T-helper 17 cell (primary cell): ENCODE results near the gene ASH1L. TPM values are rescaled to one million over a fixed set of nuclear protein-coding genes. Genes with fewer than 3 reads are reported as not detected.

Source experiments
- ATAC-seq: fragments of 150-1000 bp; cut with Tn5 transposase; 2 replicates; pipeline ENCODE4 v1.10.0; 2021; ENCODE audit warnings: mild to moderate bottlenecking, moderate library complexity
- DNase-seq, 3 donors: peaks; one replicate each; pipeline versions ENCODE4 v3.0.0 to v3.0.0-alpha.2; 2020 to 2021
- H3K9me3 ChIP-seq: one replicate; pipeline ENCODE4 v1.7.0; 2013; ENCODE audit warnings: low read length, mild to moderate bottlenecking; ENCODE audit not compliant: control insufficient read depth, poor library complexity, severe bottlenecking
- H3K27ac Mint-ChIP-seq: one replicate; pipeline ENCODE4 v1.8.0; 2022; ENCODE audit warnings: mild to moderate bottlenecking, moderate library complexity, mixed read lengths
- H3K27me3 Mint-ChIP-seq: one replicate; pipeline ENCODE4 v1.8.0; 2022; ENCODE audit warnings: mixed read lengths
- H3K36me3 Mint-ChIP-seq: one replicate; pipeline ENCODE4 v1.8.0; 2022; ENCODE audit warnings: low read depth, mixed read lengths
- H3K4me1 Mint-ChIP-seq: one replicate; pipeline ENCODE4 v1.8.0; 2022; ENCODE audit warnings: mild to moderate bottlenecking, mixed read lengths
- H3K4me3 Mint-ChIP-seq: one replicate; pipeline ENCODE4 v1.8.0; 2022; ENCODE audit warnings: mild to moderate bottlenecking, moderate library complexity, mixed read lengths
- total RNA-seq, 4 donors: library from RNA in 2 of 4; stranded (reverse) in 2 of 4; gene quantifications; one replicate each; pipeline ENCODE4 v1.2.3 and lab custom pipeline; 2022 to 2026

The ASH1L gene
- total RNA-seq, 2 donors from 2014 or later, result 75.5 to 84.6 TPM

DNA sequence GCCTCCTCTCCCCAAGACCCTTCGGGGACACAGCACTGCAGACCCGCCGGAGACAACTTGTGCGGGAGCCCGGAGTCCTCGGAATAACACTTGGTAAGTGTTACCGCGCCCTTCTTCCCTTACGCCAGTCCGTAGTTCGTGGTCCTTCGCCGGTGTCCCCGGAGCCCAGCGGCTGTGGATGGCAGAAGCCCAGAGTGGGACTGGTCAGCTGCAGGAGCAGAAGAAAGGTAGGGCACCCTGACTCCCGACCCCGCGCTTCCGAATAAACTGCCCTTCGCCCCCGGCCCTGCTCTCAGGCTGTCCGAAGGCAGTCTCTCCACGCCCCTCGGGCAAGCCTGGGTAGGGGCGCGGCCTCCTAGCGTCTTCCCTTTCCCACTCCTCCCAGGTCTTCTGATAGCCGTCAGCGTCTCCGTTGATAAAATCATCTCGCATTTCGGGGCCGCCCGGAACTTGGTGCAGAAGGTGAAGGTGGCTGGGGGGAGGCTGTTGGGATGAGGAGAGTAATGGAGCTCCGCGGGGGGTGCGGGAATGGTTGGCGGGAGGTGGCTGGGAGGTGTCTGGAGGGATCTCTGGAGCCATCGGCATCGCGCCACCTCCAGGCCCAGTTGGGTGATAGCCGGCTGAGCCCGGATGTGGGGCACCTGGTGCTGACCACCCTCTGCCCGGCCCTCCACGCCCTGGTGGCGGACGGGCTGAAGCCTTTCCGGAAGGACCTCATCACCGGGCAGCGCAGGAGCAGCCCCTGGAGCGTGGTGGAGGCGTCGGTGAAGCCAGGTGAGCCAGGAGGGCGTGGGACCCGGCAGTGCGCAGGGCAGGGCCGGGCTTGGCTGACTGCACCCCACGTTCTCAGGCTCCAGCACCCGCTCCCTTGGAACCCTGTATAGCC lies 237.6 kb downstream of the ASH1L start:
- Mint-ChIP-seq H3K27me3 (no peaks in the 10 kb centered on the region), H3K36me3 (no peaks in the 10 kb centered on the region), H3K4me3 (peak overlapping the region; percentile 95), H3K27ac (peak overlapping the region; percentile 65), H3K4me1 (peaks cover 25% of the 10 kb centered on the region)
- no peak for ATAC-seq
- H3K9me3 ChIP-seq, result no peaks in the 10 kb centered on the region
- DNase-seq, result peak in 1 of 3 donors; percentile 25

DNA sequence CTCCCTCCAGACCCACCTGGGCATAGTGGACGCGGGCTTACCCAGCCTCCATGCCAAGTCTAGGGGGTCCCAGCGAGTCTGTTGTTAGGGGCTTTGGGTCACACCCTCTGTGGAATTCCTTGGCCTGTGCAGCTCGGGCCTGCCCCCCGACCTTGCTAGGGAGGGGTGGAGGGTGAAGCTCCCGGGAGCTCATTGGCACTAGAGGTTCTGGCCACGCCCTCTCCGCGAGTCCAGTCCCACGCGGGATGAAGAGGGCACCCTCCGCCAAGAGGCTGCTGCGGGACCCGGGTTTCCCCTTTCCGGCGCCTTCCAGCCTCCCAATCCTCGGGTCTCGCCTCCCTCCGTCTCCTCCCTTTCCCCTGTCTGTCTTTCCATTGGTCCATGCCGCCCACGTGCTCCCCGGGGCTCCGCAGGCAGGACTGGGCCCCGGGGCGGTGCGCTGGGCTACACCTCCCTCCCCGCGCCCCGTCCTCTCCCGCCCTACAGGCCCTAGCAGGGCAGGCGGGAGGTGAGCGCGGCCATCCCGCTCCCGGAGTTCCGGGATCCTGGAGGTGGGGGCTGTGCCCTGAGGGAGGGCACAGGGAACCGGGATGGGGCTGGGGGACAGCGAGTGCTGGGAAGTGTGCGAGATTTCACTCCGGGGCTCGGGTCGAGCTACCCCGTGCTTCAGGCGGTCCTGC lies 238.4 kb downstream of the ASH1L start:
- peak overlapping the region; percentile 95 for H3K4me3 Mint-ChIP-seq
- DNase-seq (peak; percentile 74 to 88 (median 88)), ATAC-seq (peak; percentile 85)
- peaks cover 26% of the 10 kb centered on the region for H3K4me1 Mint-ChIP-seq
- no peaks in the 10 kb centered on the region for H3K27me3 Mint-ChIP-seq
- no peaks in the 10 kb centered on the region for H3K36me3 Mint-ChIP-seq
- H3K9me3 ChIP-seq, result no peaks in the 10 kb centered on the region
- H3K27ac Mint-ChIP-seq, result peak overlapping the region; percentile 65

DNA sequence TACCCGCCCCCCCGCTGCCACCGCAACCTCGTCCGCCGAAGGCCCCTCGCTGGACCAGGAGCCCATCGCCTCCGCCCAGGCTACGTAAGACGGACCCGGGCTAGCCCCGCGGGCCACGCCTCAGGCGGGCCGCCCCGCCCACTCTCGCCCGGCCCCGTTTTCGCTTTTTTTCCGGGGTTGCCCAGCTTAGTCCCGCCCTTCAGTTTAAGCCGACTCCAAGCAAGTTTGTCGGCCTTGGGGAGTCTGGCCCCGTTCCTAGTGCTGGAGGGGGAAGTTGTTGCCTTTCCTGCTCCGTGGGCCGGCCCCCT lies 238.9 kb downstream of the ASH1L start:
- Mint-ChIP-seq H3K36me3 (no peaks in the 10 kb centered on the region), H3K4me1 (peaks cover 29% of the 10 kb centered on the region), H3K4me3 (peak overlapping the region; percentile 95), H3K27ac (peak overlapping the region; percentile 65), H3K27me3 (no peaks in the 10 kb centered on the region)
- H3K9me3 ChIP-seq, result no peaks in the 10 kb centered on the region
- peak; percentile 75 for ATAC-seq
- DNase-seq, result peak; percentile 66 to 79 (median 75)

GRCh38 chr1:155322953-155323728 lies 239.5 kb downstream of the ASH1L start:
- Mint-ChIP-seq H3K36me3 (peaks cover 2% of the 10 kb centered on the region), H3K4me1 (peaks cover 29% of the 10 kb centered on the region), H3K4me3 (peak overlapping the region; percentile 95), H3K27ac (no peak overlapping the region), H3K27me3 (no peaks in the 10 kb centered on the region)
- DNase-seq (peak; percentile 77 to 91 (median 80)), ATAC-seq (peak; percentile 61)
- no peaks in the 10 kb centered on the region for H3K9me3 ChIP-seq

- Mint-ChIP-seq H3K27me3 (no peaks in the 10 kb centered on the region), H3K36me3 (peaks cover 2% of the 10 kb centered on the region), H3K27ac (no peak overlapping the region), H3K4me3 (peak overlapping the region; percentile 86), H3K4me1 (peaks cover 29% of the 10 kb centered on the region)
- ATAC-seq (no peak), DNase-seq (no peak)
- H3K9me3 ChIP-seq, result no peaks in the 10 kb centered on the region
Measured at GRCh38 chr1:155322571-155322952, 240.0 kb downstream of the ASH1L start.

DNA sequence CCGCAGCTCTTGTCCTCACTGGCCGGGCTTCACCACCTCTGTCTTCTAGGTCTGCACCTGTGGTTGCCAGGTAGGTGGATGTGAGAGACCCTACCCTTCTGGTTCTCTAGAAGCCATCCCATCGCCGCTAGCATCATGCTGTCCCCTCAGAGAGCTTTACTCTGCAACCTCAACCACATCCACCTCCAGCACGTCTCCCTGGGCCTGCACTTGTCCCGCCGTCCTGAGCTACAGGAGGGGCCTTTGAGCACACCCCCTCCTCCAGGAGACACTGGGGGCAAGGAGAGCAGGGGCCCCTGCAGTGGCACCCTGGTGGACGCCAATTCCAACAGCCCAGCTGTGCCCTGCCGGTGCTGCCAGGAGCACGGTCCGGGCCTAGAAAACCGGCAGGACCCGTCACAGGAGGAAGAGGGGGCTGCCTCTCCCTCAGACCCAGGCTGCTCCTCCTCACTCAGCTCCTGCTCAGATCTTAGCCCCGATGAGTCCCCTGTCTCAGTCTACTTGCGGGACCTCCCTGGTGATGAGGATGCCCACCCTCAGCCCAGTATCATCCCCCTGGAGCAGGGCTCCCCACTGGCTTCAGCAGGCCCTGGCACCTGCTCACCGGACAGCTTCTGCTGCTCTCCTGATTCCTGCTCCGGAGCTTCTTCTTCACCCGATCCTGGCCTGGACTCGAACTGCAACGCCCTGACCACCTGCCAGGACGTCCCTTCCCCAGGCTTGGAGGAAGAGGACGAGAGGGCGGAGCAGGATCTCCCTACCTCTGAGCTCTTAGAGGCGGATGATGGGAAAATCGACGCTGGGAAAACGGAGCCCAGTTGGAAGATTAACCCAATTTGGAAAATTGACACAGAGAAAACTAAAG lies 240.7 kb downstream of the ASH1L start:
- H3K4me1 Mint-ChIP-seq, result peaks cover 29% of the 10 kb centered on the region
- H3K27me3 Mint-ChIP-seq, result no peaks in the 10 kb centered on the region
- H3K9me3 ChIP-seq, result no peaks in the 10 kb centered on the region
- DNase-seq (no peak), ATAC-seq (no peak)
- H3K36me3 Mint-ChIP-seq, result peaks cover 2% of the 10 kb centered on the region
- peak overlapping the region; percentile 86 for H3K4me3 Mint-ChIP-seq
- H3K27ac Mint-ChIP-seq, result no peak overlapping the region

DNA sequence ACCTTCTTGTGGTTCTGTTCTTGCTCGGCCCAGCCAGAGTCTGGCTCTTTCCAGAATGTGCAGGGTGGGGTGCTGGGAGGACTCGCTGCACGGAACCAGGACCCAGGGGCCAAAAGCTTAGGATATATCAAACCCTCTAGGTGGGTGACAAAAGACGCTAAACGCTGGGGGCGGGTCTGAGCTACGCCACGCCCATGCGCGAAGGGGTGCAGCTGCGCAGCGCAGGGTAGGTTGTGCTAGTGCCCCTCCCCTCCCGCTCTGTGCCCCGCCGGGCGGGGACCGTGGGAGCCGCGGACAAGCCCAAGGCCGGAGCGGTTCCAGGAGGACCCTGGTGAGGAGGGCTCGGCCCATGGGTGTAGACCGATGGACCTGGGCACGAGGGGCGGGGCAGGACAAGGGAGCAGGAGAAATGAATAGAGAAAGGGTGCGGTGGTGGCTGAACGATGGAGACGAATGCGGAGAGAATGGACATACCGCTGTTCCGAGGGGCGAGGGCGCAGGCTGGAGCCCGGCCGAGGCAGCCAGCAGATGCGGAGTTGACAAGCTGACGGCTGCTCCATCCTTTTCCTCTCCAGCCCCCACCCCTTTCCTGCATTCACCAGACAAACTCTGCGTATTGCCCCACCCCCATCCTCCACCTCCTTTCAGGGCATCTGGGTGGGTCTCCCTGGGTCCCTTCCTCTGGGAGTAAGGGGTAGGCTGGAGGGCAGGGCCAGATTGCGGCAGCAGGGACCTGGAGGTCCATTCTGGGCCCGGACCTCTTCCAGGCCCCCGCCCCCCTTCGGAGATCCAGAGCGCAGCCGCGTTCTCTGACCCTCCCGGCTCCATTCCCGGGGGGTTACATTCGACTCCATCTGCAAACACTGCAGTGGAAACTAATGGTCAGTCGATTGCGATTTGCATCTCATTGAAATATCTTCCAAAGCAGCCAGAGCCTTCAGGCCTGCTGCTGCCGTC lies 241.7 kb downstream of the ASH1L start, which contains the start of gene RUSC1:
Gene RUSC1, plus strand, starts transcription at position 234 of the 957 bp plus-strand sequence. CDS start 880 bp downstream, outside the sequence.
- H3K4me1 Mint-ChIP-seq, result peaks cover 26% of the 10 kb centered on the region
- H3K36me3 Mint-ChIP-seq, result peaks cover 2% of the 10 kb centered on the region
- ATAC-seq, result peak; percentile 37
- H3K27ac Mint-ChIP-seq, result peak within 1 kb of the TSS; percentile 41
- H3K9me3 ChIP-seq, result no peaks in the 10 kb centered on the region
- peak; percentile 55 to 67 (median 61) for DNase-seq
- peak within 1 kb of the TSS; percentile 86 for H3K4me3 Mint-ChIP-seq
- no peaks in the 10 kb centered on the region for H3K27me3 Mint-ChIP-seq

- Mint-ChIP-seq H3K4me3 (peak overlapping the region; percentile 86), H3K36me3 (peaks cover 2% of the 10 kb centered on the region), H3K27me3 (no peaks in the 10 kb centered on the region), H3K4me1 (peaks cover 23% of the 10 kb centered on the region), H3K27ac (peak overlapping the region; percentile 41)
- DNase-seq (no peak), ATAC-seq (no peak)
- H3K9me3 ChIP-seq, result no peaks in the 10 kb centered on the region
Measured at GRCh38 chr1:155320252-155320651, 242.4 kb downstream of the ASH1L start.

GRCh38 chr1:155319536-155319935 lies 243.1 kb downstream of the ASH1L start:
- DNase-seq (no peak), ATAC-seq (no peak)
- H3K9me3 ChIP-seq, result no peaks in the 10 kb centered on the region
- peak overlapping the region; percentile 41 for H3K27ac Mint-ChIP-seq
- H3K4me3 Mint-ChIP-seq, result peak overlapping the region; percentile 21
- peaks cover 23% of the 10 kb centered on the region for H3K4me1 Mint-ChIP-seq
- no peaks in the 10 kb centered on the region for H3K27me3 Mint-ChIP-seq
- H3K36me3 Mint-ChIP-seq, result peaks cover 2% of the 10 kb centered on the region

DNA sequence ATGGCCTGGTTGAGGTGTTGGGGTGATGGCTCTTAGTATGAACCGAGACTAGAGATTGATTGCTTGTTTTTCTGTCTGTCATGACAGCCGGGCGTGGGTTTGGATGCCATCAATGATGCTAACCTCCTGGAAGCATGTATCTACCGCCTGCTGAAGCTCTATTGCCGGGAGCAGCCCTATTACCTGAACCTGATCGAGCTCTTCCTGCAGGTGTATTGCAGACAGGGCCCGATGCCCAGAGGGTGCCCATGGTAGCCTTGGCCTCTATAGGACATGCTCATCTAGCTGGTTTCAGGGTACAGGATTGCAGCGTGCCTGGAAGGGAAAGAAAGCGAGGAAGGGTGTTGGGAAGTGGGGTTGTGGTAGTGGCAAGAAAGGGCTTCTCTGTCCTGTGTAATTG lies 244.5 kb downstream of the ASH1L start:
- H3K27me3 Mint-ChIP-seq, result no peaks in the 10 kb centered on the region
- no peak for DNase-seq
- peaks cover 26% of the 10 kb centered on the region for H3K4me1 Mint-ChIP-seq
- no peak for ATAC-seq
- H3K4me3 Mint-ChIP-seq, result no peak overlapping the region
- H3K9me3 ChIP-seq, result no peaks in the 10 kb centered on the region
- H3K27ac Mint-ChIP-seq, result no peak overlapping the region
- peaks cover 7% of the 10 kb centered on the region for H3K36me3 Mint-ChIP-seq

DNA sequence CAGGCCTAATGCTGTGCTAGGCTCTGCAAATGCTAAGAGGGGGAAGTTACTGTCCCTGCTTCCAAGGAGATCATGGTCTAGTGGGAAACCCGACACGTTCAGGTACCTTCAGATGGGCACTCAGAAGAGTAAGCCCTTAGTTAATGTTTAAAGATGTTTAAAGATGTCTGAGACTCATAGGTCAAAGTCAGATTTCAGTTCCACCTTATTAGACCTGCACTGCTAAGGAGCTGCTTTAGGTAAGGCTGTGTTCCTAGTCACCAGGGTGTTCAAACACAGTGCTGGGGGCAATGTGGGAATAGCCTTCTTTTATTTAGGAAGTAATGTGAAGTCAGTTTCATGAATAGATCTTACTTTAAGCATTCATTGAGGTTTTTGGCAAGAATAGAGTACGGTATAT lies 245.7 kb downstream of the ASH1L start:
- no peak for DNase-seq
- Mint-ChIP-seq H3K4me1 (peaks cover 30% of the 10 kb centered on the region), H3K36me3 (peaks cover 8% of the 10 kb centered on the region), H3K27me3 (no peaks in the 10 kb centered on the region), H3K27ac (no peak overlapping the region), H3K4me3 (no peak overlapping the region)
- no peaks in the 10 kb centered on the region for H3K9me3 ChIP-seq
- no peak for ATAC-seq
